ENCODE measurements around the gene GDF2. TPM values are rescaled to one million over a fixed set of nuclear protein-coding genes. Genes with fewer than 3 reads are reported as not detected.

The GDF2 gene
- polyA plus RNA-seq, 1 experiment = not detected

GRCh38 chr10:47283101-47283630 is 39.1 kb upstream of the GDF2 start:
- Histone ChIP-seq H3K4me3 (ENCODE audit: low read depth, low read length) (no peak overlapping the region), H3K27ac (ENCODE audit: low read depth, low read length) (no peak overlapping the region), H3K27me3 (ENCODE audit: control insufficient read depth, insufficient read depth, low read length) (peaks cover 15% of the 10 kb centered on the region), H3K9me3 (ENCODE audit: control insufficient read depth, insufficient read depth, low read length) (no peaks in the 10 kb centered on the region)
- POLR2A ChIA-PET = no interaction called here
- CTCF ChIA-PET = interaction anchor here (0.9 kb wide), 1 partner anchor 22 kb away, joined by 3 read pairs; no protein-coding TSS in a partner anchor
- no peak for DNase-seq (ENCODE audit: low read depth, low spot score)
- no peak for TF ChIP-seq CTCF (IDR thresholded peaks at IDR 0.05; ENCODE audit: low read depth, low read length)

GRCh38 chr10:47283848-47284247 is 38.4 kb upstream of the GDF2 start:
- no peak for TF ChIP-seq CTCF (IDR thresholded peaks at IDR 0.05; ENCODE audit: low read depth, low read length)
- ChIA-PET POLR2A (no interaction called here), CTCF (interaction anchor here (0.9 kb wide), 1 partner anchor 23 kb away, joined by 3 read pairs; no protein-coding TSS in a partner anchor)
- no peak overlapping the region for H3K4me3 ChIP-seq (ENCODE audit: low read depth, low read length)
- H3K27me3 ChIP-seq (ENCODE audit: control insufficient read depth, insufficient read depth, low read length) = peaks cover 19% of the 10 kb centered on the region
- no peak for DNase-seq (ENCODE audit: low read depth, low spot score)
- no peaks in the 10 kb centered on the region for H3K9me3 ChIP-seq (ENCODE audit: control insufficient read depth, insufficient read depth, low read length)
- H3K27ac ChIP-seq (ENCODE audit: low read depth, low read length) = no peak overlapping the region

- H3K4me3 ChIP-seq (ENCODE audit: low read depth, low read length) = no peak overlapping the region
- peaks cover 23% of the 10 kb centered on the region for H3K27me3 ChIP-seq (ENCODE audit: control insufficient read depth, insufficient read depth, low read length)
- CTCF ChIA-PET = interaction anchor here (1.5 kb wide), 1 partner anchor 238 kb away, joined by 8 read pairs; no protein-coding TSS in a partner anchor
- no peak overlapping the region for H3K27ac ChIP-seq (ENCODE audit: low read depth, low read length)
- DNase-seq (ENCODE audit: low read depth, low spot score) = no peak
- POLR2A ChIA-PET = no interaction called here
- no peak for TF ChIP-seq CTCF (IDR thresholded peaks at IDR 0.05; ENCODE audit: low read depth, low read length)
- no peaks in the 10 kb centered on the region for H3K9me3 ChIP-seq (ENCODE audit: control insufficient read depth, insufficient read depth, low read length)
Observed at GRCh38 chr10:47285381-47286115, 36.7 kb upstream of the GDF2 start.

- Histone ChIP-seq H3K27ac (ENCODE audit: low read depth, low read length) (no peak overlapping the region), H3K9me3 (ENCODE audit: control insufficient read depth, insufficient read depth, low read length) (no peaks in the 10 kb centered on the region), H3K27me3 (ENCODE audit: control insufficient read depth, insufficient read depth, low read length) (peaks cover 23% of the 10 kb centered on the region), H3K4me3 (ENCODE audit: low read depth, low read length) (no peak overlapping the region)
- ChIA-PET POLR2A (no interaction called here), CTCF (no interaction called here)
- DNase-seq (ENCODE audit: low read depth, low spot score) = no peak
- TF ChIP-seq CTCF (IDR thresholded peaks at IDR 0.05; ENCODE audit: low read depth, low read length) = no peak
Observed at GRCh38 chr10:47286116-47286505, 36.1 kb upstream of the GDF2 start.

GRCh38 chr10:47286591-47287315 is 35.5 kb upstream of the GDF2 start:
- ChIA-PET POLR2A (interaction anchor here (1.1 kb wide), 1 partner anchor 242 kb away, joined by 3 read pairs; no protein-coding TSS in a partner anchor), CTCF (no interaction called here)
- no peak overlapping the region for H3K27ac ChIP-seq (ENCODE audit: low read depth, low read length)

More at GRCh38 chr10:47286591-47287315, 35.5 kb upstream of the GDF2 start:
- H3K9me3 ChIP-seq (ENCODE audit: control insufficient read depth, insufficient read depth, low read length) = no peaks in the 10 kb centered on the region
- peaks cover 19% of the 10 kb centered on the region for H3K27me3 ChIP-seq (ENCODE audit: control insufficient read depth, insufficient read depth, low read length)
- TF ChIP-seq CTCF (IDR thresholded peaks at IDR 0.05; ENCODE audit: low read depth, low read length) = no peak
- H3K4me3 ChIP-seq (ENCODE audit: low read depth, low read length) = no peak overlapping the region
- DNase-seq (ENCODE audit: low read depth, low spot score) = no peak

All from AG04450 (cell line).